ENCODE measurements around the gene MACF1.

DNA sequence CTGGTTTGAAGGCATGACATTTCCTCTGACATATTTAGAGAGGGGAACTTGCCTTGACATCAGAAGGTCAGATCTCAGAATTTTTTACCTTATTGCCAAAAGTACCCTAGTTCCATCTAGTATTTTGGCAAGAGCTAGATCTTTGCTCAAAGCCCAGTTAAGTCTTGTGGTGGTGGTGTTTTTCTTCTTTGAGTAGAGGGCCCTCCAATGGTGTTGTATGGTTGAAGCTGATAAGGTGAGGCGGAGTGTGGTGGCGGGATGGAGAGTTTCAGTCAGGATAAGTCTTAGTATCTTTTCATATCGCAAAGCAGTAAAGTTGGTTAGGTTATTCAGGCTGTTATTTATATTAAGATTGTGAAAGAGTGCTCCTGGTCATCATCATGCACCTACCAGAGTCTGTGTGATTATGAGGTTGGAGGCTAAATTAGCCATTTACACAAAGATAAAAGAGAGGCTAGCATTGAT lies 20.1 kb upstream of the MACF1 start:
- TF ChIP-seq, protein P1, sequence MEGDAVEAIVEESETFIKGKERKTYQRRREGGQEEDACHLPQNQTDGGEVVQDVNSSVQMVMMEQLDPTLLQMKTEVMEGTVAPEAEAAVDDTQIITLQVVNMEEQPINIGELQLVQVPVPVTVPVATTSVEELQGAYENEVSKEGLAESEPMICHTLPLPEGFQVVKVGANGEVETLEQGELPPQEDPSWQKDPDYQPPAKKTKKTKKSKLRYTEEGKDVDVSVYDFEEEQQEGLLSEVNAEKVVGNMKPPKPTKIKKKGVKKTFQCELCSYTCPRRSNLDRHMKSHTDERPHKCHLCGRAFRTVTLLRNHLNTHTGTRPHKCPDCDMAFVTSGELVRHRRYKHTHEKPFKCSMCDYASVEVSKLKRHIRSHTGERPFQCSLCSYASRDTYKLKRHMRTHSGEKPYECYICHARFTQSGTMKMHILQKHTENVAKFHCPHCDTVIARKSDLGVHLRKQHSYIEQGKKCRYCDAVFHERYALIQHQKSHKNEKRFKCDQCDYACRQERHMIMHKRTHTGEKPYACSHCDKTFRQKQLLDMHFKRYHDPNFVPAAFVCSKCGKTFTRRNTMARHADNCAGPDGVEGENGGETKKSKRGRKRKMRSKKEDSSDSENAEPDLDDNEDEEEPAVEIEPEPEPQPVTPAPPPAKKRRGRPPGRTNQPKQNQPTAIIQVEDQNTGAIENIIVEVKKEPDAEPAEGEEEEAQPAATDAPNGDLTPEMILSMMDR (IDR thresholded peaks at IDR 0.05; ENCODE audit: low read depth, low read length): no peak
- TF ChIP-seq POLR2A (IDR thresholded peaks at IDR 0.05; ENCODE audit: extremely low read depth, insufficient read length): no peak
- TF ChIP-seq, protein P2, sequence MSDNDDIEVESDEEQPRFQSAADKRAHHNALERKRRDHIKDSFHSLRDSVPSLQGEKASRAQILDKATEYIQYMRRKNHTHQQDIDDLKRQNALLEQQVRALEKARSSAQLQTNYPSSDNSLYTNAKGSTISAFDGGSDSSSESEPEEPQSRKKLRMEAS (IDR thresholded peaks at IDR 0.05; ENCODE audit: low read depth, low read length): no peak

Data from NB4 (cell line).